NOMO-1 (cell line): Measurements from ENCODE around the gene GLRA1.

ENCODE experiments used
- DNase-seq, 2 experiments: peaks; one replicate each; lab custom pipeline; 2025; ENCODE audit not compliant: unreplicated experiment in 2 of 2; lab: John Stamatoyannopoulos, UW

GLRA1 gene

DNA sequence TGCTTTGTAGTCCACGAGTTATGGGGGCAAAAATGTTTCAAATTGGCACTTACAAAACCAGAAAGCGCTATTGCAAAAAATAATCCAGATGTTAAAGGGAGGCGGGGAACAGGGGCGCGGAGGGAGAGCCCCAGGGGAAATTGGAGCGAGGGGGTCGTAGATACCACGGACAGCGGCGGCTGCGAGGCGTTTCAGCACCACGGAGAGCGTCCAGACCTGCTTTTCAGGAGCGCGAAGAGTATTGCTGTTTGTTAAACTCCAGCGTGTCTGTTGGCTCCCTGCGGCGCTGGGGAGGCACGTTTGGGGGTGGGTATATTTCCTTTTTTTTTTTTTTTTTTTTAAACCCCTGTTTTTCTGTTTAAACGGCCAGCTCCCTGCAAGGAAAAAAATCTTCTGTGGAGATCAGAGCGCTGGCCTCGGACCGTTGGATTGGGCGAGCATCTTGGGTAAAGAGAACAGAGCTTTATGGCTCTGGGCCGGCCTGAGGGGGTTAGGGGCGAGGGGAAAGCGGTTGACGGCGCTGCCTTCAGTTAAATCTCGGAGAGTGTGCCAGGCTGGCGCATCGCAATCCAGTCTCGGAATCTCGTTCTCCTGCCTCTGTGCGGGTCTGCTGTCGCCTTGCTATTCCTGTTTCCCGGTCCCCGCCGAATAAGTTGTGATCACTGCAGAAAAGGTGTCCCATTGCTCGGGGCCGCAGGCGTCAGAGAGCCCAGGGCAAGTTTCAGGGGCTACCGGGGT, at the start of gene GLRA1:
TSS of gene GLRA1 (minus strand) at position 288 of the 738 bp plus-strand sequence. CDS start 302 bp downstream, outside the sequence.
- DNase-seq = peak; percentile 3 to 17

DNA sequence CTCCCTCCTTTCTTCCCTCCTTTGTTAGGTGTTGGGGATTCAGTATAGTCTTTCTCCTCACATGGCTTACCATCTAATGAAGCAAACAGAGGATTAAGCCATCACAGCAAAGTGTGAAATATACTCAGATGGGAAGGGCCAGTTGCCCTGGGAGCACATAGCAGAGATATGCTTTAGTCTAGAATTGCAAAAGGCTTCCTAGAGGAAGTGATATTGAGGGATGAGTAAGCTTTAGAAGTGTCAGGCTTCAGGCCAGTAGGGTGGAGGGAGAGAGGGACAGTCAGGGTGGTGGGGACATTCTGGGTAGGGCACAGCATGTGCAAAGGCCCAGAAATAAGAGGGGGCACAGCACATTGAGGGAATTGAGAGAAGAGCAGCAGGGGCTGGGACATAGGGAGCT, 46.2 kb upstream of the GLRA1 start:
- no peak for DNase-seq

DNA sequence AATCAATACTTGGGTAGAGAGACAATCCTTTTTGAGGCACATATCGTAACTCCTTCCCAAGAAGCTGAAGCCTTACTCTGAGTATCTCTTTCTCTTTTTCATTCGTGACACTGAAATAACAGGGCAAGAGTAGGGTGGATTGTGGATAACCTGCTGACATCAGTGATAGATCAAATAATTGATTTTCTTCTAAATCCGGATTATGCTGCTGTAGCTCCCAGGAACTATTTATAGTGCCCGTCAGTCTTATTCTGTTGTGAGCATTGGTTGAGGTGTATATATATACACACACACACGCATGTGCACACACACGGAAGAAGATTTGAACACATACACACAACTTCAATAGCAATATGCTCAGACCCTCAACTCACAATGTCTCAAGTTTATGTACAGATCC, 43.2 kb upstream of the GLRA1 start:
- DNase-seq = no peak

DNA sequence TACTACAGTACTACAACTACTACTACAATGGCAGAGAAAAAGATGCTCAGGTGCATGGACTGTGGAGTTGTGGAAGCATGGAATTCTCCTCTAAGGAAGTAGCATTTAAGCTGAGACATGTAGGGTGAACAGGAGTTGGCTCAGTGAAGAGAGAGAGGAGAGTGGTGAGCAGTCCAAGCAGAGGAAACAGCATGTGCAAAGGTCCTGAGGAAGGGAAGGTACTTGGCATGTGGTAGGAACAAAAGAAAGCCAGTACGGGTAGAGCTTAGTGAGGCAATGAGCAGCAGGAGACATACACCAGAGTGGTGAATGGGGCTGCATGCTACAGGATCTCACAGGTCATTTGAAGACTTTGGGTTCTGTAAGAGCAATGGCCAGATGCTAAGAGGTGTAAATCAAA, 41.4 kb upstream of the GLRA1 start:
- no peak for DNase-seq

DNA sequence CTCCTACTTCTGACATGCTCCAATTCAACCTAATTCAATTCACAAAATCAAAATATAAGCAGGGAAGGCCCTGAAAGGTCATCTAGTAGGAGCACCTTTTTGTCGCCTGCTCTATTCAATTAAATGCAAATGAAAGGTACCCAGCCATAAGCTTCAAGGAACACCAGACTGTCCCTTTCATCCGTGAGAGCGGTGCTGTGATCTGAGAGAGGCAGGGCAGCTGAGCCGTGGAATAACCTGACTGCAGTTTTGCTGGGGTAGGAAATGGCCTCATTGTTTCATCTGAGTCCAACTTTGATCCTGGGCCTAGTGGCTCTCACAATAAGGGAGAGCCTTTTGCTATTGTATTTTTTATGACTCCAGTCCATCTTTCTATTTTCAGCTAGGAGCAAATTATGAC, 39.8 kb upstream of the GLRA1 start:
- no peak for DNase-seq

DNA sequence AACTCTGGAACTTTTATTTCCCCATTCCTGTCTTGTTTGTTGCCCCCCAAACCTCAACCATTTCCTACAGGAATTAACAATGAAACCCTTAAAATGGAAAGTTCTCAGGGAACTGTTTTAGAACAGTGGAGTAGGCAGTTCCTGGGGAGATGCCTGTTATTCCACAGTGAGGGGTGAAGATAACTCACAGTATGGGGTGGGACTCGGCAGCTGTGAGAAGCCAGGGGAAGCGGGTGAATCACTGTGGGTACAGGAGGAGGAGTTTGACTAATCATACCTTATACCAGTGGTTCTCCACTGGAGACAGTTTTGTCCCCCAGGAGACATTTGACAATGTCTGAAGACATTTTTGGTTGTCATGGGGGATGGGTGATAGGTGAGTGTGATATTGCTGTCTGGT, 36.9 kb upstream of the GLRA1 start:
- DNase-seq = no peak

DNA sequence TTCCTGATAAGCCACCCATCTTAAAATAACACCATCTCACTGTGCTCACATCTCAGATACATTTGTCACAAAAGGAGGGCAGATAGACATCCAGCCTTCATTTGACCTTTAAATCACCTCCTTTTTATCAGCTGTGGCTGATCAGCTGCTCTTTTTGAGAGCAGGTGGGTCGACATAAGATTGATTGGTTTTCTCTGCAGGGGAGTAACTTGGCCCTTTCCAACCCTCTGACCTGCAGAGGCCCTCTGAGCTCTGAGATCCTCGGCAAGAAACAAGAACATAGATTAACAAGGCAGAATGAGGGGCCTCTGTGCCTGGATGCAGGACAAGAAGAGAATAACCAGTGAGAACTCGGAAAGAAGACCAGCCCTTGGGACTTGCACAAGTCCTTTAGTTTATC, 33.5 kb upstream of the GLRA1 start:
- DNase-seq = no peak

DNA sequence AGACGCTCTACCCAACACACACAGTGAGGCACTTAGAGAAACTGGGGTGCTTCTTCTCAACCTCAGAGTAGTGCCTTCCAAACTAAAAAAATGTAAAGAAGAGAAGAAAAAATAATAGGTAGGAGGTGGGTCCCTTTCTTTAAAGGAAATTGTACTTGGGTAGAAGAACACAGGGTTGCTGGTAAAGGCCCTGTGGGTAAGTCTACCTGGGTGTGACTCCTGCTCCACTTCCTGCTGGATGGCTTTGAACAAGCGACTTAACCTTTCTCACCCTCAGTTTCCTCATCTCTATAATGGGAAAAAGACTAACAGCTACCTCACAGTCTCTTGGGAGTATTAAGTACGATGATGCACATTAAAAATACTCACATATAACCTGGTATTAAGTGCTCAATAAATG, 32.1 kb upstream of the GLRA1 start:
- no peak for DNase-seq

DNA sequence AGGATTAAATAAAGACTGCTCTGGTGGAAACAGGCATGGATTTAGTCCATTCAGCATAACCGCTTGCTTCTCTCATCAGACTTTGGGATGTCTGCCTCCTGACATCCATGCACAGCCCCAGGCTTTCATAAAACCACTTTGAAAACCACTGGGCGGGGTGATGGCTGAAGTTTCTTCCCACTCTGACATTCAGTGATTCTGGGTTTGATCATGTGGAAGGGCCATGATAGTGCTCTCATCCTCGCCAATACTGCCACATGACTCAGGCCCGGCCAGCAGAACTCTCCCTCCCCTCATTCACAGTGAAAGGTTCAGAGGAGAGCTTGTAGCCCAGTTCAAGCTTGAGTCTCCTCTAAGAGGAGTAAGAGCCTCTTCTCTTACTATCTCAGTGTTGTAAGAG, 29.6 kb upstream of the GLRA1 start:
- no peak for DNase-seq

DNA sequence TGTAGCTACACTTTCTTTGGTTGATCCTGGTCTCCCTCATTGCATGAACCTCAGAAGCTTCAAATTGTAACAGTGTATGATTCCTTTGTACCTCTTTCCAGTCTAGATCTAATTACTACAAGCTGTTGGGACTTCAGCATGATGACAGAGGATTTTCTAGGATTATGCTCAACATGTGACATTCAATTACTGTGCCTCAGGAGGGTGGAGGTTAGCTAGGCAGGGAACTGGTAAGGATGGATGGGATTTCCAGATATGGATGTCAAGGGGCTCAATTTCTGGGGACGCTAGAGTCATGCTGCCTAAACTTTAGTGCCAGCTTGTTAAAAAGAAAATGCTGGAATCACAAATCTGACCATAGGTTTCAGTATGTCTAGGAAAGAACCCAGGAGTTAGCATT, 29.2 kb upstream of the GLRA1 start:
- DNase-seq = no peak

DNA sequence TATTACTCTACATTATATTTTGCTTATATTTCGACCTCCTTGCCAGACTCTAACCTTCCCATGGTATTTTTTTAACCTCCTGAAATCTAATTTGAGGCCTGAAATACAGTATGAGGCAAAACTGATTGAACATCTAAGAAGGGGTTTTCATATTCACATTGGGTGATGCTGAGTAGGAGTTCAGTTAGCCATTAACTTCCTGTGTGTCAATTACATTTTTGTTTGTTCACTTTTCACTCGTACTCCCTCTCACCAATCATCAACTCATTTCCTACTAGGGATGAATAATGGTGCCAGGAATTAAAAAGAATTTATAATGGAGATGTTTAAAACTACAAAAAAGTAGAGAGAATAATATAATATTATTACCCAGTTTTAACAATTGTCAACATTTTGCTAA, 27.6 kb upstream of the GLRA1 start:
- no peak for DNase-seq

DNA sequence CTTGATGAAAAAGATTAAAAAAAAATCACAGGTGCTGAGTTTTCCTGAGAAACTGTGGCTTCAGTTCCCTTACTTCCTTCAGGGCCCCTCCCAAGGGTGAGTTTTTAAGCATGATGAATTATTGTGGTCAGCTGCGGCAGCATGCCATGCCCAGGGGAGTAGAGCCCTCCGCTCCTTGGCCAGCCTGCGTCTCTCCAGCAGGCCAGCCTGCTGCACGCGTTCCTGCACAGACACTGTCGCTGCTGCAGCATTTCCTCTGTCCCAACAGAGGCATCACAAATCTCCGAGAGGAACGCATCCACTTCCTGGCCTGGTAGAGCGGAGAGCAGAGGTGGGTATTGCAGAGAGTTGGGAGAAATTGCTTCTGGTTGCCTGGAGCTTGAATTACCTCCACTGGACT, 26.1 kb upstream of the GLRA1 start:
- no peak for DNase-seq

DNA sequence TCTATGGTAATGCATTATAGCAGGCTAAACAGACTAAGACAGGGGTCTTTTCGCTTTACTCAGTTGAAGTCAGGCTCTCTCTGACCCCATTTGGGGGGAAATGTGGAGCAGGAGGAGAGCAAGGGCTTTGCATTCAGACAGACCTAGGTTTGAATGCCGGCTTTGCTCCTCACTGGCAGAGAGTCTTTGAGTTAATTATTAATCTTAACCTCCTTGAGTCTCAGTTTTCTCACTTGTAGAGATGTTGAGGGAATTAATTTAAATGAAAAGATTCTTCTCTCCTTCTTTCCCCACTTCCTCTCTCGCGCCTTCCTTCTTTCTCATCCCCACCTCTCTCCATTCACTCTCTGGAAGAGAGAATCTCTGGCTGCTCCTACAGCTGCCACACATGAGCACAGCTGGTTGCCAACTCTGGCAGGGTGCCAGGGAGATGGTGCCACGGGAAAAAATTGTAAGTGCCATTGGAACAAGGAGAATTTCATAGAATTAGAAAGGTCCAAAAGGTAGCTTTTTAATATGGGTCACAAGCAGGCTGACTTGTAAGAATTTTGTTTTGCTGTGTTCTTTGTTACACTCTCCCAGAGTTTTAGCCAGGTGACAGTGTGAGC, 25.2 kb upstream of the GLRA1 start:
- DNase-seq = no peak

DNA sequence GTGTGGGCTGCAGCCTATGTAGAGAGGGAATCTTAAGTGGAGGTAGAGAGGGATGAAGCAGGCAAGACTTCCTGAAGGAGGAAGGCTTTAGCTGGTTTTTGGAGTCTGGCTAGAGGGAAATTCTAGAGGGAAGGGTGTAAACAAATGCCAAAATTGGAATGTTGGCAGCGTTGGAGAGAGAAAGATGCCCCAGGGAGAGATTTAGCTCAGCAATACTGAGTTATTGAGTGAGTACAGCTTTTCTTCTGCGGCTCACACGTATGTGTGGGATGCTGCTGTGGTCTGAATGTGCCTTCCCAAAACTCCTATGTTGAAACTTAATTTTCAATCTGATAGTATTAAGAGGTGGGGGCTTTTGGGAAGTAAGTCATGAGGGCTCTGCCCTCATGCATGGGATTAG, 24.5 kb upstream of the GLRA1 start:
- no peak for DNase-seq

DNA sequence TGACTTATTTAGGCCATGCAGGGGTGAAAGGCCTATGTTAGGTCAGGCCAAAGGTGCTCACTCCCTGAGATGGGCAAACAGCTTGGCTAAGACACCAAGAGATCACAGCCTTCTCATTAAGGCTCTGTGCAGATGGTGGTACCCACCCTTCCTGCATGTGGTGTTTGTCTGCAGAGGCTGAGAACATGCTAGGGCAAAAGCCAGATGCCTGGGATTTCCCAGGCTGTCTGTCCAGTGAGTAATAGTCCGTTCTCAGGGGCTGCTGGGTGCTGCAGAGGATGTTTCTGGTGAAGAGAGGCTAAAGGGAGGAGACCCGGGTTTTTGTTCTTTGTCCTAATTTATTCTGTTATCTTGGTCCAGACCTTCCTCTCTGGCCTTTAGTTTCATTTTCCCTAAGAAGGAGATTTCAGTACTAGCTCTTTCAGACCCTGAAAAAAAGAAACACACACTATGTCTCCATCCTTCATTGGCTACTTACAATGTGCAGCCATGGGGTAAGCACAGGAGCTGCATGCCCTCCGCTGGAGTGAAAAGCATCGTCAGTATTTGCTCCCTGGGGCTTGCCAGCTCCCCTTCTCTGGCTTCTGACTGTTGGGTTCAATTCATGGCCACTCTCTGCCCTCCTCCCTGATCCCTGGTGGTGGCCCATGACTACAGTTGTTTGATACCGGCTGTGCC, 23.4 kb upstream of the GLRA1 start:
- DNase-seq = no peak

DNA sequence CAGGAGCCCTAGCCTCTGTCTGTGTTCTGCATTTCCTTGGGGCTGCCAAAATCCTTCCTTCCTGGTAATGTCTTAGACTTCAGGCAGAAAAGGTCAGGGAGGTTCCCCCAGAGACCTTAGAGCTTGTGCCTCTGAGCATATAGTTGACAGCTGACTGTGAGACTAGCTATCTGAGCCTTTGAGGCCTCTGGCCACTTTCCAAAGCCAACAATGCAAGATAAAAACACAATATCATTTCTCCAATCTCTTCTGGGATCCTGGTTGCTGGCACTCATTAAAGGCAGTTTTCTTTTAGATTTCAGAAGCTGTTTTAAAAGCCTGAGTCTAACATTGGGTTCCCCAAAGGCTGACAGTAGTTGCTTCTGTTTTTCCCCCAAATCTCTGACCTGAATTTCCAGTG, 13.2 kb upstream of the GLRA1 start:
- DNase-seq = no peak

DNA sequence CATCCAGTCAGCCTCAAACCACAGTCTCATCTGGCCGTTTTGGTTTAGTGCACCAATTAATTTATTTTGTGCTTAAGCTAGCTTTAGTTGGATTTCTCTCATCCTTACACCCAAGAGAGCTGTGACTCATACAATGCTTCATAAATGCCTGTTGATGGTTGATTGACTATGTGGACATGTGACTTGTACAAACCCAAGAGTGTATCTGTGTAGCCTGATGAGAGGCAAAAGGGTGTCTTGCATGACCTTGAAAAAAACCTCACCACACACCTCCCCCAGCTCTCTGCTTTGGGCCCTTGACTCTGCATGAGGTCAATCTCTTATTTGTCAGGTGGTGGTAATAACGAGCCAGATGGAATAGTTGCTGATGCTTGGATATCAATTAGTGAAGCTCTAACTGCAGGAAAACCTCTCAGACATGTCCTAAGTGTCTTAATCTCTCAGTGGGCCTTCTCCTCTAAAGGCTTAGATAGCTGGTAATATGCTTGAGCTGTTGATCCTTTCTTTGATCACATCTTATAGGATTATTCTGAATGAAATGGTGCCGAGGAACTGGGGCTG, 10.6 kb upstream of the GLRA1 start:
- no peak for DNase-seq

DNA sequence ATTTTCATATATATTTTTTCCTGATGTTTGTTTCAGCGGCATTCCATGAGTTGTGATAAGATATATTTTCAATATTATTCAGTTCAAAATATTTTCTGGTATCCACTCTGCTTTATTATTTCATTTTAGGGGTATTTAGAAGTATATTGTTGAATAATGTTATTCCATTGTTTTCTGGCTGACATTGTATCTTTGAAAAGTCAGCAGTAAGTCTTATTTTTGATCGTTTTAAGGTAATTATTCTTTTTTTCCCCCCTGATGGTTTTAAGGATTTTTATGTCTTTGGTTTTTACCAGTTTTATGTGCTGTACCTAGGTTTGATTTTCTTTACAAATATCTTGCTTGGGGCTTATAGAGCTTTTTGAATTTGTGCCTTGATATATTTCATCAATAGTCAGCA, 6.6 kb upstream of the GLRA1 start:
- DNase-seq = no peak

DNA sequence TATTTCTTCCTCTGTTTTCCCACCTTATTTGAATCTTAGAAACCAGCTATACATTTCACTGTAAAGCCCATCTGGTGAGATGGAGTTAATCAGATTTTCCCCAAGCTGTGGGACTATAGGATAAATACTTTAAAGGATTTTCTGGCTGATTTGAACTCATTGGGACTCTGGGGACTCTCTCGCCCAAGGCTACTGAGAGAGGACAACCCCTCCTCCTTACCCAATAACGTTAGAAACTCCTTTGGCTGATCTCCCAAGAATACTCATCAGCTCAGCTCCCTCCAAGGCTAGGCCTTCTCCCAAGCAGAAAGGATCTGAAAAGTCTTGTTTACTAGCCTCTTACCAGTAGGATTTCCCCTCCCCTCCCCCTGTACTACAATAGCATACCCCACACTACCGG, 1.5 kb upstream of the GLRA1 start:
- no peak for DNase-seq

DNA sequence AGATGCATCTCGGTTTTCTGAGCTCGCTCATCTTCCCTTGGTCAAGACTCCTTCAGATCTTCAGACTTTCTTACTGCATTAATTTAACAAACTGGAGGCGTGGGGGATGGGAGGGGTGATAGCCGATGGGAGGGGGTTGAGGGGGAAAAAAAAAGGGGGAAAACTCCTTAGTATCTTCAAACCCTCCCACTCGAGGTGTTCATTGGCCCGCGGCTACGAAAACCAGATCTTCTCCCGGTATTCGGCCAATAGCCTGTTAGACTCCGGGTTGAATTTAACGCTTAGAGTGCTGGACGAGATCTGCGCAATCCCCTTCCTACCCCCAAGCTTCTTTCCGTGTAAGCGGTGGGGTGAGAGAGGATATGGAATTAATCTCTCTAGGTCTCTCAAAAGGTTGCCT, 689 bp upstream of the GLRA1 start:
- DNase-seq = no peak

DNA sequence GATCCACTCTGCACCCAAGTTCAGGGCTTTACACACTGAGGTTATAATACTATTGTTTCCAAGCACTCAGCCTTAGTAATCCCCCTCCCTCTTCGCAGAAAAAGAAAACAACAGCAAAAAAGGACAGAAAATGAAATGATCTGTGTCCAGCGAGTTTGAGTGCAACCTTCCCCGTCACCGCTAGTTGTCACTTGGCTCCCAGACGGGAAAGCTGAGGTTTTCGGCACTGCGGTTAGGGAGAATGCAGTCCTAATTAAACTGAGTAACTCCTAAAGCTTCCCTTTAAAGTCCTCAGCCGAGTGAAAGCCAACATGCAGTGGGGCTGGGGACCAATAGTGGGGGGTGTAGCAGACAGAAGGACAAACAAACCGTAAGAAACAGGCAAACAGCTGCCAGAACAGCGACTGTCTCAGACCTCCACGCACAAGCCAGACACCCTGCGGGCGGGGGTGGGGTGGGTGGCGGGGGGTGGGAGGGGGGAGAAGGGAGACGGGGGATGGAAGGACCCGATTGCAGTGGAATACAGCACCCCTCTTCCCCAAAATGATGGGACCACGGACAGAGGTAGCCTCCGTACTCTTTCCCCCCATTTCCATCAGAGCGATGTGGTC, 680 bp downstream of the GLRA1 start:
- no peak for DNase-seq

DNA sequence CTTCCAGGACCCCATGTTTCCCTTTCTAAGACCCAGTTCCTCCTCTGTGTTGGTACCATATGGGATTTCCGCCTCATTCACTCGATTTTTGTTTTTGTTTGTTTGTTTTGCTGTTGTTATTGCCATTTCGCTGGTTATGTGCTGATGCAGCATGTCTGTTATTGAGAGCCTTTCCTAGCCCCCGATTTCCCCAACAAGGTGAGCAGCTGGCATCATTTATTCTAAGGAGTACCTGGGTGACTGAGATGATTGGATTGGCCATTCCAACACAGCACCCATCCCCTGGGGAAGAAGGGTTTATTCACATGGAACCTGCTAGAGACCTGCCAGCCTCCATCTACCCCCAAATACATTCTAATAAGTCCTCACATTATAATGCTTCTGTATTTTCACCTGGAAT, 2.7 kb downstream of the GLRA1 start:
- no peak for DNase-seq
